H9 (cell line): ENCODE measurements around the gene GPX5. TPM values are rescaled to one million over a fixed set of nuclear protein-coding genes. Genes with fewer than 3 reads are reported as not detected.
A peak's percentile ranks its signal among the peaks of the same experiment; 100 is the strongest.

Experiments
- DNase-seq: peaks from one replicate; pipeline ENCODE4 v3.0.0-alpha.2; 2017
- H2AFZ ChIP-seq: one replicate; pipeline ENCODE4 v1.6.1; 2013; ENCODE audit warnings: mild to moderate bottlenecking, low read length, control low read depth, moderate library complexity
- H2AK5ac ChIP-seq: 2 replicates; pipeline ENCODE4 v1.6.1; 2013; ENCODE audit warnings: low read length, control low read depth, mixed read lengths; ENCODE audit not compliant: insufficient read length
- H2BK120ac ChIP-seq: one replicate; pipeline ENCODE4 v1.6.1; 2013; ENCODE audit warnings: low read depth, mild to moderate bottlenecking, low read length, control low read depth, inconsistent platforms; ENCODE audit not compliant: poor library complexity, severe bottlenecking
- H2BK12ac ChIP-seq: 2 replicates; pipeline ENCODE4 v1.6.1; 2013; ENCODE audit warnings: low read length, control low read depth, mixed read lengths, low read depth; ENCODE audit not compliant: insufficient read length
- H2BK15ac ChIP-seq: 2 replicates; pipeline ENCODE4 v1.6.1; 2013; ENCODE audit warnings: low read depth, low read length, control low read depth
- H2BK20ac ChIP-seq: one replicate; pipeline ENCODE4 v1.6.1; 2013; ENCODE audit warnings: low read depth, mild to moderate bottlenecking, low read length, control low read depth, inconsistent platforms; ENCODE audit not compliant: poor library complexity, severe bottlenecking
- H2BK5ac ChIP-seq: 2 replicates; pipeline ENCODE4 v1.6.1; 2013; ENCODE audit warnings: low read length, control low read depth, mixed read lengths; ENCODE audit not compliant: insufficient read length
- H3K14ac ChIP-seq: 2 replicates; pipeline ENCODE4 v1.6.1; 2013; ENCODE audit warnings: low read length, control low read depth; ENCODE audit not compliant: insufficient read depth
- H3K18ac ChIP-seq: 2 replicates; pipeline ENCODE4 v1.6.1; 2013; ENCODE audit warnings: low read depth, mild to moderate bottlenecking, mixed read lengths, low read length, control low read depth; ENCODE audit not compliant: insufficient read length
- H3K23ac ChIP-seq: 2 replicates; pipeline ENCODE4 v1.6.1; 2013; ENCODE audit warnings: low read length, control low read depth, mixed read lengths, low read depth; ENCODE audit not compliant: insufficient read length
- H3K23me2 ChIP-seq: 2 replicates; pipeline ENCODE4 v1.6.1; 2013; ENCODE audit warnings: low read depth, mild to moderate bottlenecking, mixed read lengths, low read length, control low read depth; ENCODE audit not compliant: insufficient read length, poor library complexity, severe bottlenecking
- H3K27ac ChIP-seq: 2 replicates; pipeline ENCODE4 v1.5.1; 2013; ENCODE audit warnings: low read length, control low read depth, mixed read lengths, low read depth; ENCODE audit not compliant: insufficient read length
- H3K27me3 ChIP-seq: 2 replicates; pipeline ENCODE4 v1.6.1; 2013; ENCODE audit warnings: low read length, control low read depth, inconsistent platforms; ENCODE audit not compliant: insufficient read depth
- H3K4ac ChIP-seq: 2 replicates; pipeline ENCODE4 v1.6.1; 2013; ENCODE audit warnings: low read depth, mild to moderate bottlenecking, control low read depth, inconsistent platforms, low read length, moderate library complexity
- H3K4me1 ChIP-seq: 2 replicates; pipeline ENCODE4 v1.6.1; 2013; ENCODE audit warnings: low read length, control low read depth, inconsistent platforms; ENCODE audit not compliant: insufficient read depth
- H3K4me2 ChIP-seq: 2 replicates; pipeline ENCODE4 v1.6.1; 2013; ENCODE audit warnings: low read length, control low read depth, mixed read lengths; ENCODE audit not compliant: insufficient read length, insufficient read depth
- H3K56ac ChIP-seq: 2 replicates; pipeline ENCODE4 v1.6.1; 2013; ENCODE audit warnings: low read depth, mild to moderate bottlenecking, mixed read lengths, low read length, control low read depth; ENCODE audit not compliant: insufficient read length
- H3K79me1 ChIP-seq: 2 replicates; pipeline ENCODE4 v1.6.1; 2013; ENCODE audit warnings: low read depth, mild to moderate bottlenecking, moderate library complexity, low read length, control low read depth, inconsistent platforms; ENCODE audit not compliant: insufficient read depth, poor library complexity, severe bottlenecking
- H3K79me2 ChIP-seq: 2 replicates; pipeline ENCODE4 v1.6.1; 2013; ENCODE audit warnings: low read length, control low read depth, inconsistent platforms; ENCODE audit not compliant: insufficient read depth
- H3K9ac ChIP-seq: 2 replicates; pipeline ENCODE4 v1.6.1; 2013; ENCODE audit warnings: low read length, control low read depth, mixed read lengths; ENCODE audit not compliant: insufficient read length; ENCODE audit errors: extremely low read depth
- H3K9me3 ChIP-seq: one replicate; pipeline ENCODE4 v1.6.1; 2013; ENCODE audit warnings: low read depth, low read length, inconsistent platforms; ENCODE audit not compliant: control insufficient read depth
- H3T11ph ChIP-seq: one replicate; pipeline ENCODE4 v1.6.1; 2013; ENCODE audit warnings: mild to moderate bottlenecking, low read length, control low read depth, inconsistent platforms
- H4K20me1 ChIP-seq: one replicate; pipeline ENCODE4 v1.6.1; 2013; ENCODE audit not compliant: control insufficient read depth, insufficient read length, insufficient read depth
- H4K5ac ChIP-seq: 2 replicates; pipeline ENCODE4 v1.6.1; 2013; ENCODE audit warnings: low read depth, mild to moderate bottlenecking, mixed read lengths, low read length, control low read depth; ENCODE audit not compliant: insufficient read length
- H4K8ac ChIP-seq: replicated peaks from 2 replicates; pipeline ENCODE4 v1.6.1; 2013; ENCODE audit warnings: low read length, control low read depth, mixed read lengths, low read depth; ENCODE audit not compliant: insufficient read length
- H4K91ac ChIP-seq: 2 replicates; pipeline ENCODE4 v1.6.1; 2013; ENCODE audit warnings: low read depth, mild to moderate bottlenecking, moderate library complexity, mixed read lengths, low read length, control low read depth; ENCODE audit not compliant: insufficient read length
- H3K27ac Mint-ChIP-seq, 3 experiments: 2 replicates in 2 of 3; 3 replicates in 1 of 3; pipeline ENCODE4 v1.8.0; 2020 to 2021; ENCODE audit warnings: mixed read lengths in 3 of 3, mild to moderate bottlenecking in 1 of 3, moderate library complexity in 1 of 3
- H3K27me3 Mint-ChIP-seq: 2 replicates; pipeline ENCODE4 v1.8.0; 2021; ENCODE audit warnings: low read depth, mild to moderate bottlenecking, moderate library complexity, mixed read lengths
- H3K36me3 Mint-ChIP-seq, 3 experiments: 2 replicates in 2 of 3; 3 replicates in 1 of 3; pipeline ENCODE4 v1.8.0; 2020 to 2021; ENCODE audit warnings: low read depth in 3 of 3, mixed read lengths in 3 of 3; ENCODE audit not compliant: insufficient read depth in 1 of 3
- H3K4me1 Mint-ChIP-seq, 2 experiments: 2 replicates each; pipeline ENCODE4 v1.8.0; 2020; ENCODE audit warnings: mixed read lengths in 2 of 2
- H3K4me3 Mint-ChIP-seq, 2 experiments: 2 replicates in 1 of 2; 3 replicates in 1 of 2; pipeline ENCODE4 v1.8.0; 2020 to 2021; ENCODE audit warnings: mild to moderate bottlenecking in 2 of 2, mixed read lengths in 2 of 2, moderate library complexity in 1 of 2
- H3K9me3 Mint-ChIP-seq, 2 experiments: 2 replicates in 1 of 2; 3 replicates in 1 of 2; pipeline ENCODE4 v1.8.0; 2020; ENCODE audit warnings: mild to moderate bottlenecking in 2 of 2, mixed read lengths in 2 of 2, moderate library complexity in 1 of 2
- CTCF ChIP-seq: fragments of 200-600 bp; sonication (generic); conservative IDR thresholded peaks from 3 replicates; pipeline ENCODE4 v1.8.0; 2021; ENCODE audit warnings: antibody characterized with exemption, mild to moderate bottlenecking
- WGBS: extraction: QIAGEN DNeasy Blood & Tissue Kit; methylation state at CpG from one replicate; pipeline ENCODE4 v1.1.7; 2013; ENCODE audit warnings: missing lambda C conversion rate, low lambda C conversion rate, mixed read lengths; ENCODE audit not compliant: insufficient read length; ENCODE audit errors: extremely low coverage; 5-methylcytosine and 5-hydroxymethylcytosine counted together
- total RNA-seq: library from RNA; stranded (reverse); gene quantifications from 2 replicates; pipeline ENCODE4 v1.2.1, GENCODE V29; 2021

The GPX5 gene
- total RNA-seq, 1 experiment from 2014 or later, result not detected

- Histone ChIP-seq H2AFZ (peak overlapping the region; percentile 52), H4K8ac (no peak overlapping the region), H3K23ac (no peak overlapping the region), H3K23me2 (peaks cover 12% of the 10 kb centered on the region), H3K14ac (no peak overlapping the region), H3K4me2 (no peak overlapping the region), H3K79me1 (no peaks in the 10 kb centered on the region), H3K79me2 (no peaks in the 10 kb centered on the region), H3K27ac (no peak overlapping the region), H2AK5ac (no peak overlapping the region), H2BK20ac (no peak overlapping the region), H3K56ac (no peak overlapping the region), H4K5ac (no peak overlapping the region), H2BK120ac (no peak overlapping the region), H2BK15ac (no peak overlapping the region), H4K91ac (no peak overlapping the region), H3K18ac (no peak overlapping the region), H3K9me3 (no peaks in the 10 kb centered on the region), H2BK5ac (no peak overlapping the region), H3K4me1 (no peaks in the 10 kb centered on the region), H4K20me1 (no peaks in the 10 kb centered on the region), H3T11ph (no peak overlapping the region), H3K4ac (no peak overlapping the region), H3K27me3 (no peaks in the 10 kb centered on the region), H2BK12ac (no peak overlapping the region), H3K9ac (no peak overlapping the region)
- Mint-ChIP-seq H3K9me3 (no peaks in the 10 kb centered on the region), H3K27ac (no peak overlapping the region), H3K4me3 (peak overlapping the region in 1 of 2 experiments; percentile 16; a peak in 1 of 5 replicates), H3K36me3 (no peaks in the 10 kb centered on the region), H3K4me1 (peaks cover 9 to 13% of the 10 kb centered on the region in 2 experiments), H3K27me3 (no peaks in the 10 kb centered on the region)
- no peak for DNase-seq
- TF ChIP-seq CTCF, result no peak
- no CpG with 5 or more reads among the region's 3 CpGs for WGBS
Measured at GRCh38 chr6:28491984-28492317, 33.7 kb upstream of the GPX5 start.
